SU-DHL-6 (cell line): ENCODE results near the gene GPRC5D.

Experiments
- EZH2phosphoT487 ChIP-seq: fragments of 200-600 bp; sonication (generic), shearing (Covaris generic); conservative IDR thresholded peaks from 2 replicates; pipeline ENCODE4 v1.6.1; 2018; ENCODE audit warnings: mild to moderate bottlenecking, antibody characterized with exemption, low read length, moderate library complexity, mixed read lengths
- TF ChIP-seq, protein P1 (sequence below): fragments of 200-600 bp; sonication (generic); IDR thresholded peaks from one replicate; pipeline ENCODE4 v1.5.1; 2017; ENCODE audit warnings: antibody characterized with exemption, mild to moderate bottlenecking, low read length, moderate library complexity; ENCODE audit not compliant: insufficient read depth, poor library complexity, severe bottlenecking

DNA sequence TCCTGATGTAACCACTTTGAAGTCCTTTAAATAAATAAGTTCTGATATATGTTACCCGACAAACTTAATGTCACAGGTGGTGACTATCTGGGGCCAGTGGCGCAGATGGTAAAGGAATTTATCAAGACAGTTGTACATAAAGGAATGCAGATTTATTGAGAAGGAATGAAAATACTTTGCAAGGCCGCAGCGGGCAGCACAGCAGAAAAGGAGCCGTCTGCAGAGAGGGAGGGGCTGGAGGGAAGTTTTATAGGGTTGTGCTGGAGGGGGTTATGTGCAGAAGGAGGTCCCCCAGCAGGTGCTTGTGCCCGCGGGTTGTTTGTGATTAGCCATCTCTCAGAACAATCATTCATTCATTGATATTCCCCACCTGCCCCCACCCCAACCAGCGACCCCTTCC, 17.4 kb downstream of the GPRC5D start:
- TF ChIP-seq, protein P1, sequence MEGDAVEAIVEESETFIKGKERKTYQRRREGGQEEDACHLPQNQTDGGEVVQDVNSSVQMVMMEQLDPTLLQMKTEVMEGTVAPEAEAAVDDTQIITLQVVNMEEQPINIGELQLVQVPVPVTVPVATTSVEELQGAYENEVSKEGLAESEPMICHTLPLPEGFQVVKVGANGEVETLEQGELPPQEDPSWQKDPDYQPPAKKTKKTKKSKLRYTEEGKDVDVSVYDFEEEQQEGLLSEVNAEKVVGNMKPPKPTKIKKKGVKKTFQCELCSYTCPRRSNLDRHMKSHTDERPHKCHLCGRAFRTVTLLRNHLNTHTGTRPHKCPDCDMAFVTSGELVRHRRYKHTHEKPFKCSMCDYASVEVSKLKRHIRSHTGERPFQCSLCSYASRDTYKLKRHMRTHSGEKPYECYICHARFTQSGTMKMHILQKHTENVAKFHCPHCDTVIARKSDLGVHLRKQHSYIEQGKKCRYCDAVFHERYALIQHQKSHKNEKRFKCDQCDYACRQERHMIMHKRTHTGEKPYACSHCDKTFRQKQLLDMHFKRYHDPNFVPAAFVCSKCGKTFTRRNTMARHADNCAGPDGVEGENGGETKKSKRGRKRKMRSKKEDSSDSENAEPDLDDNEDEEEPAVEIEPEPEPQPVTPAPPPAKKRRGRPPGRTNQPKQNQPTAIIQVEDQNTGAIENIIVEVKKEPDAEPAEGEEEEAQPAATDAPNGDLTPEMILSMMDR, result no peak
- TF ChIP-seq EZH2phosphoT487, result no peak
